OCI-LY1 (cell line): ENCODE measurements around the gene GMPR.

Source experiments
- H2AFZ ChIP-seq: fragments of 200-600 bp; sonication (generic), shearing (Covaris generic); 2 replicates; pipeline ENCODE4 v1.6.0; 2014; ENCODE audit warnings: antibody characterized with exemption, mild to moderate bottlenecking, low read length
- H3F3A ChIP-seq: fragments of 200-600 bp; sonication (generic), shearing (Covaris generic); 2 replicates; pipeline ENCODE4 v1.6.0; 2014; ENCODE audit warnings: mild to moderate bottlenecking, antibody characterized with exemption, low read length, moderate library complexity; ENCODE audit not compliant: insufficient read depth
- H3K27ac ChIP-seq: fragments of 200-600 bp; sonication (generic); 2 replicates; pipeline ENCODE4 v1.5.1; 2014; ENCODE audit warnings: low read length, mixed run types, mild to moderate bottlenecking, low read depth; ENCODE audit not compliant: poor library complexity, severe bottlenecking
- H3K27me3 ChIP-seq: fragments of 200-600 bp; sonication (generic); 2 replicates; pipeline ENCODE4 v1.6.0; 2014; ENCODE audit warnings: antibody characterized with exemption, mild to moderate bottlenecking, low read length, moderate library complexity; ENCODE audit not compliant: insufficient read depth
- H3K36me3 ChIP-seq: fragments of 200-600 bp; sonication (generic); 2 replicates; pipeline ENCODE4 v1.6.1; 2014; ENCODE audit warnings: mild to moderate bottlenecking, antibody characterized with exemption, low read length, moderate library complexity, mixed read lengths; ENCODE audit not compliant: insufficient read depth
- H3K4me1 ChIP-seq: fragments of 200-600 bp; sonication (generic); 2 replicates; pipeline ENCODE4 v1.5.1; 2014; ENCODE audit warnings: mild to moderate bottlenecking, low read length, moderate library complexity; ENCODE audit not compliant: insufficient read depth, severe bottlenecking
- H3K4me2 ChIP-seq: fragments of 200-600 bp; sonication (generic), shearing (Covaris generic); 2 replicates; pipeline ENCODE4 v1.6.1; 2014; ENCODE audit warnings: low read length
- H3K4me3 ChIP-seq: fragments of 200-600 bp; sonication (generic); 2 replicates; pipeline ENCODE4 v1.5.1; 2014; ENCODE audit warnings: low read length, low read depth, mild to moderate bottlenecking, mixed read lengths; ENCODE audit not compliant: poor library complexity, severe bottlenecking
- H3K79me2 ChIP-seq: fragments of 200-600 bp; shearing (Covaris generic); 2 replicates; pipeline ENCODE4 v1.6.1; 2016; ENCODE audit warnings: mixed run types, low read length, mixed read lengths; ENCODE audit not compliant: insufficient read depth
- H3K9ac ChIP-seq: fragments of 200-600 bp; sonication (generic), shearing (Covaris generic); 2 replicates; pipeline ENCODE4 v1.6.1; 2014; ENCODE audit warnings: mild to moderate bottlenecking, low read length, mixed read lengths
- H3K9me2 ChIP-seq: fragments of 200-600 bp; sonication (generic), shearing (Covaris generic); 2 replicates; pipeline ENCODE4 v1.6.1; 2014; ENCODE audit warnings: low read depth, mild to moderate bottlenecking, low read length, mixed read lengths
- H3K9me3 ChIP-seq: fragments of 200-600 bp; shearing (Covaris generic); 2 replicates; pipeline ENCODE4 v1.6.1; 2014; ENCODE audit warnings: low read length, mixed read lengths
- H4K20me1 ChIP-seq: fragments of 200-600 bp; sonication (generic), shearing (Covaris generic); 2 replicates; pipeline ENCODE4 v1.6.0; 2016; ENCODE audit warnings: mild to moderate bottlenecking, low read length; ENCODE audit not compliant: insufficient read depth
- EZH2 ChIP-seq: fragments of 200-600 bp; sonication (generic), shearing (Covaris generic); IDR thresholded peaks from 2 replicates; pipeline ENCODE4 v1.8.0; 2017; ENCODE audit warnings: borderline replicate concordance, mixed run types, mild to moderate bottlenecking, antibody characterized with exemption, low read length, moderate library complexity, mixed read lengths
- TF ChIP-seq, protein P1 (sequence below): fragments of 200-600 bp; sonication (generic), shearing (Covaris generic); IDR thresholded peaks from 2 replicates; pipeline ENCODE4 v1.5.1; 2017; ENCODE audit warnings: mild to moderate bottlenecking, antibody characterized with exemption, low read length, moderate library complexity, mixed read lengths

Gene GMPR

GRCh38 chr6:16296061-16296670 is 57.8 kb downstream of the GMPR start:
- Histone ChIP-seq H3F3A (no peaks in the 10 kb centered on the region), H3K9me2 (no peaks in the 10 kb centered on the region), H3K4me1 (no peaks in the 10 kb centered on the region), H3K27me3 (peaks cover 8% of the 10 kb centered on the region; the same call in 1 of the 2 replicates), H3K27ac (no peak overlapping the region), H3K36me3 (no peaks in the 10 kb centered on the region), H2AFZ (no peak overlapping the region), H3K9me3 (no peaks in the 10 kb centered on the region), H3K4me3 (no peak overlapping the region), H3K9ac (no peak overlapping the region), H3K4me2 (no peak overlapping the region), H3K79me2 (no peaks in the 10 kb centered on the region), H4K20me1 (no peaks in the 10 kb centered on the region)
- TF ChIP-seq EZH2 = no peak
- TF ChIP-seq, protein P1, sequence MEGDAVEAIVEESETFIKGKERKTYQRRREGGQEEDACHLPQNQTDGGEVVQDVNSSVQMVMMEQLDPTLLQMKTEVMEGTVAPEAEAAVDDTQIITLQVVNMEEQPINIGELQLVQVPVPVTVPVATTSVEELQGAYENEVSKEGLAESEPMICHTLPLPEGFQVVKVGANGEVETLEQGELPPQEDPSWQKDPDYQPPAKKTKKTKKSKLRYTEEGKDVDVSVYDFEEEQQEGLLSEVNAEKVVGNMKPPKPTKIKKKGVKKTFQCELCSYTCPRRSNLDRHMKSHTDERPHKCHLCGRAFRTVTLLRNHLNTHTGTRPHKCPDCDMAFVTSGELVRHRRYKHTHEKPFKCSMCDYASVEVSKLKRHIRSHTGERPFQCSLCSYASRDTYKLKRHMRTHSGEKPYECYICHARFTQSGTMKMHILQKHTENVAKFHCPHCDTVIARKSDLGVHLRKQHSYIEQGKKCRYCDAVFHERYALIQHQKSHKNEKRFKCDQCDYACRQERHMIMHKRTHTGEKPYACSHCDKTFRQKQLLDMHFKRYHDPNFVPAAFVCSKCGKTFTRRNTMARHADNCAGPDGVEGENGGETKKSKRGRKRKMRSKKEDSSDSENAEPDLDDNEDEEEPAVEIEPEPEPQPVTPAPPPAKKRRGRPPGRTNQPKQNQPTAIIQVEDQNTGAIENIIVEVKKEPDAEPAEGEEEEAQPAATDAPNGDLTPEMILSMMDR = no peak

- H3K4me2 ChIP-seq = no peak overlapping the region
- TF ChIP-seq EZH2 = no peak
- TF ChIP-seq, protein P1 = no peak
- H2AFZ ChIP-seq = no peak overlapping the region
- no peak overlapping the region for H3K4me3 ChIP-seq
- H3K4me1 ChIP-seq = no peaks in the 10 kb centered on the region
- no peaks in the 10 kb centered on the region for H4K20me1 ChIP-seq
- H3K9me3 ChIP-seq = no peaks in the 10 kb centered on the region
- H3K27ac ChIP-seq = no peak overlapping the region
- H3K27me3 ChIP-seq = peaks cover 5% of the 10 kb centered on the region; the same call in 1 of the 2 replicates
- H3K9ac ChIP-seq = no peak overlapping the region
- no peaks in the 10 kb centered on the region for H3K9me2 ChIP-seq
- no peaks in the 10 kb centered on the region for H3F3A ChIP-seq
- H3K79me2 ChIP-seq = no peaks in the 10 kb centered on the region
- no peaks in the 10 kb centered on the region for H3K36me3 ChIP-seq
Observed at GRCh38 chr6:16299861-16300260, 61.5 kb downstream of the GMPR start.

DNA sequence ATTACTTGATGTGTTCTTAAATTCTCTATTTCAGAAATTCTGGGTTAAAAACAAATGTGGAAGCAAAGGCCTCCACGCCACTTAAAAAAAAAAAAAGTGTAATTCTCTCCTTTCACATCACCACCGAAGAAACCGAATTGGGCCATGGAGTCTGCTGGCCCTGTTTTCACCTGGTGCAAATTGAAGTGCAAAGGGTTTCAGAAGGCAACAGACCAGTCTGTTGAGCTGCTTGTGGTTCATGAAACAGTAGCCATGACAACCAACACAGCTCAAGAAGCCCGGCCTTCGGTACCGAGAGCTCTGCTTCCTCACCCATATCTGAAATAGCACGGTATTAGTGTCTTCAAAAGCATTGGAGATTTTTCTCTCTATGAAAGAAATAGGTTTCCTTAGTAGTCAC is 63.1 kb downstream of the GMPR start:
- Histone ChIP-seq H3K27me3 (no peaks in the 10 kb centered on the region), H3K4me3 (no peak overlapping the region), H4K20me1 (no peaks in the 10 kb centered on the region), H3K27ac (no peak overlapping the region), H3K9me2 (no peaks in the 10 kb centered on the region), H3K79me2 (no peaks in the 10 kb centered on the region), H3K4me2 (no peak overlapping the region), H3K9me3 (no peaks in the 10 kb centered on the region), H3K9ac (no peak overlapping the region), H3K36me3 (no peaks in the 10 kb centered on the region), H3K4me1 (peaks cover 9% of the 10 kb centered on the region), H3F3A (no peaks in the 10 kb centered on the region), H2AFZ (no peak overlapping the region)
- TF ChIP-seq EZH2 = no peak
- TF ChIP-seq, protein P1 = no peak
